Subcutaneous abdominal adipose tissue (tissue), 5 donors: ENCODE data around the gene STAT3.
"Not testable (repeated sequence)": the region's sequence is repeated elsewhere in the genome, so short reads cannot be mapped to it uniquely, and the experiment has no call there.

Experiments used
- H3K27ac ChIP-seq: one replicate; pipeline ENCODE4 v1.7.0; 2013; ENCODE audit warnings: low read depth, mild to moderate bottlenecking, inconsistent platforms, low read length, moderate library complexity
- H3K27me3 ChIP-seq, 5 donors: one replicate each; pipeline ENCODE4 v1.7.0; 2013; ENCODE audit warnings: low read length in 5 of 5, inconsistent platforms in 1 of 5; ENCODE audit not compliant: control insufficient read depth in 5 of 5, insufficient read depth in 4 of 5
- H3K36me3 ChIP-seq, 5 donors: one replicate each; pipeline ENCODE4 v1.7.0; 2013; ENCODE audit warnings: low read length in 5 of 5; ENCODE audit not compliant: control insufficient read depth in 5 of 5, insufficient read depth in 5 of 5
- H3K4me1 ChIP-seq, 5 donors: one replicate each; pipeline ENCODE4 v1.7.0; 2013; ENCODE audit warnings: low read length in 5 of 5, mild to moderate bottlenecking in 3 of 5, moderate library complexity in 1 of 5; ENCODE audit not compliant: control insufficient read depth in 5 of 5, insufficient read depth in 5 of 5
- H3K4me3 ChIP-seq, 5 donors: one replicate each; pipeline ENCODE4 v1.7.0; 2013; ENCODE audit warnings: low read length in 5 of 5, low read depth in 1 of 5
- H3K9ac ChIP-seq, 5 donors: one replicate each; pipeline ENCODE4 v1.7.0; 2013; ENCODE audit warnings: low read length in 5 of 5, mild to moderate bottlenecking in 4 of 5, moderate library complexity in 3 of 5
- H3K9me3 ChIP-seq, 5 donors: one replicate each; pipeline ENCODE4 v1.7.0; 2013; ENCODE audit warnings: low read length in 5 of 5; ENCODE audit not compliant: control insufficient read depth in 5 of 5
- donor health status: healthy.
- donor health status: healthy.
- donor health status: healthy.
- donor health status: healthy.
- donor health status: healthy.

The STAT3 gene

GRCh38 chr17:42322382-42323267, 65.6 kb downstream of the STAT3 start:
- peak overlapping the region in 1 of 5 donors; percentile 48 for H3K9ac ChIP-seq
- H3K4me1 ChIP-seq: peaks cover 0 to 28% (median 0%) of the 10 kb centered on the region in 5 donors
- H3K36me3 ChIP-seq: peaks cover 13 to 93% (median 74%) of the 10 kb centered on the region in 5 donors
- no peak overlapping the region for H3K4me3 ChIP-seq
- no peaks in the 10 kb centered on the region for H3K27me3 ChIP-seq
- H3K9me3 ChIP-seq: no peaks in the 10 kb centered on the region
- H3K27ac ChIP-seq: peak overlapping the region; percentile 22

GRCh38 chr17:42321555-42321954, 66.7 kb downstream of the STAT3 start:
- Histone ChIP-seq H3K9ac (no peak overlapping the region), H3K4me3 (no peak overlapping the region), H3K9me3 (no peaks in the 10 kb centered on the region), H3K27me3 (no peaks in the 10 kb centered on the region), H3K36me3 (peaks cover 17 to 93% (median 74%) of the 10 kb centered on the region in 5 donors), H3K4me1 (peaks cover 0 to 28% (median 0%) of the 10 kb centered on the region in 5 donors), H3K27ac (no peak overlapping the region)

GRCh38 chr17:42317967-42318366, 70.3 kb downstream of the STAT3 start:
- not testable (repeated sequence) for H3K27me3 ChIP-seq, H3K9ac ChIP-seq, H3K4me3 ChIP-seq, H3K27ac ChIP-seq, H3K9me3 ChIP-seq
- H3K4me1 ChIP-seq: peaks cover 0 to 50% (median 13%) of the 10 kb centered on the region in 5 donors
- H3K36me3 ChIP-seq: peaks cover 16 to 93% (median 68%) of the 10 kb centered on the region in 5 donors

- H3K9ac ChIP-seq: no peak overlapping the region
- peaks cover 0 to 51% (median 17%) of the 10 kb centered on the region in 5 donors for H3K4me1 ChIP-seq
- H3K9me3 ChIP-seq: no peaks in the 10 kb centered on the region
- no peak overlapping the region for H3K4me3 ChIP-seq
- no peak overlapping the region for H3K27ac ChIP-seq
- H3K36me3 ChIP-seq: peaks cover 16 to 90% (median 62%) of the 10 kb centered on the region in 5 donors
- no peaks in the 10 kb centered on the region for H3K27me3 ChIP-seq
These were observed 70.9 kb downstream of the STAT3 start for GRCh38 chr17:42317266-42317845.

GRCh38 chr17:42316755-42317154, 71.5 kb downstream of the STAT3 start:
- Histone ChIP-seq H3K4me1 (peaks cover 2 to 57% (median 23%) of the 10 kb centered on the region in 5 donors), H3K36me3 (peaks cover 11 to 84% (median 57%) of the 10 kb centered on the region in 5 donors), H3K9me3 (no peaks in the 10 kb centered on the region), H3K27ac (no peak overlapping the region), H3K4me3 (no peak overlapping the region), H3K9ac (no peak overlapping the region), H3K27me3 (no peaks in the 10 kb centered on the region)

- Histone ChIP-seq H3K27me3 (no peaks in the 10 kb centered on the region), H3K36me3 (peaks cover 11 to 80% (median 58%) of the 10 kb centered on the region in 5 donors), H3K9ac (no peak overlapping the region), H3K4me3 (no peak overlapping the region), H3K4me1 (peaks cover 6 to 67% (median 35%) of the 10 kb centered on the region in 5 donors), H3K9me3 (no peaks in the 10 kb centered on the region), H3K27ac (peak overlapping the region; percentile 10)
These were observed 72.7 kb downstream of the STAT3 start for GRCh38 chr17:42315402-42316156.

- H3K36me3 ChIP-seq: peaks cover 11 to 80% (median 64%) of the 10 kb centered on the region in 5 donors
- H3K27me3 ChIP-seq: no peaks in the 10 kb centered on the region
- peak overlapping the region; percentile 24 for H3K27ac ChIP-seq
- no peak overlapping the region for H3K9ac ChIP-seq
- H3K4me1 ChIP-seq: peaks cover 12 to 60% (median 51%) of the 10 kb centered on the region in 5 donors
- H3K4me3 ChIP-seq: no peak overlapping the region
- H3K9me3 ChIP-seq: no peaks in the 10 kb centered on the region
These were observed 74.3 kb downstream of the STAT3 start for GRCh38 chr17:42313773-42314566.

- H3K9ac ChIP-seq: no peak overlapping the region
- H3K4me1 ChIP-seq: peaks cover 12 to 58% (median 55%) of the 10 kb centered on the region in 5 donors
- peaks cover 11 to 80% (median 66%) of the 10 kb centered on the region in 5 donors for H3K36me3 ChIP-seq
- H3K4me3 ChIP-seq: no peak overlapping the region
- peak overlapping the region; percentile 24 for H3K27ac ChIP-seq
- H3K9me3 ChIP-seq: no peaks in the 10 kb centered on the region
- H3K27me3 ChIP-seq: no peaks in the 10 kb centered on the region
These were observed 74.9 kb downstream of the STAT3 start for GRCh38 chr17:42313389-42313772.
